ENCODE measurements around the gene RUNX3. TPM values are rescaled to one million over a fixed set of nuclear protein-coding genes. Genes with fewer than 3 reads are reported as not detected.

Gene RUNX3
- total and polyA plus RNA-seq, 4 donors = 0.43 to 1.1 (median 0.88) TPM

DNA sequence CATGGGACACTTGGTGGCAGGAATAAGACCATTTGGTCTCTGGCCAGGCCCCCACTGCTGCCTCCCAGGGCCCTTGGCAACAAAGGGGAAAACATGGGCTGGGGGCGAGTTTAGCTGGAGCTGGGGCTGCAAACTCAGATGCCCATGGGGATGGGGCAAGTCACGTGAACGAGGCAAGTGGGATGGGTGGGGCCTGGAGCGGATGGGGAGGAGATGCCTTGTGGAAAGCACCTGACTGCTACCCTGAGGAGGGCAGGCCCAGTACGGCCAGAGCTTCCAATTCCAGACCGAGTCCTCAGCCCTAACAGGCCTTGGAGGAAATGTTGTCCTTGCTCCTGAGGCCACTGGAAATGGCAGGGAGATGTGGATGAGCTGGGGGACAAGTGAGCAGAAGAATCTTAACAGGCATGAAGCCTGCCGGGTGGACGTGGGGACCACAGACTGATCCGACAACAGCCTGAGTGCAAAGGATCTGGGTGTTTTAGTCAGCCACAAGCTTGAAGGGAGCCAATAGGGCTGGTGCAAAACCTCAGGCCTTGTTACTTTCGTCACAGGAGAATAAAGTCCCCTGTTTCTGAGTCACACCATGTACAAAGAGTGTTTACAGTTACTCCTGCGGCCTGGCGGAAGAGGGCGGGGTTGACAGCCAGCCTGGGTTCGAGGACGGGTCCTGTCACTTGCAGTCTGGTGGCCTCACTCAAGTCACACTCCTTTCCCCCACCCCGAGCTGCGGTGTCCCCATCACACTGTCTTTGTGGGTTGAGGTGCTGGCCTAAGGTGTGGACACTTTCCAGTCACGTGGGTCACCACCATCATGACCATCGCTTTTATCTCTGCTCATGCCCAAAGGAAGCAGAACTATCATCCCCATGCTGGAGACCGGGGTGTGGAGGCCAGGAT is 19.1 kb downstream of the RUNX3 start:
- Histone ChIP-seq H3K4me1 (ENCODE audit: control insufficient read depth in 4 of 4, insufficient read depth in 4 of 4, low read length in 3 of 4) (no peaks in the 10 kb centered on the region), H3K36me3 (ENCODE audit: control insufficient read depth in 4 of 4, insufficient read depth in 3 of 4, low read depth in 1 of 4, low read length in 3 of 4) (no peaks in the 10 kb centered on the region), H3K27me3 (ENCODE audit: control insufficient read depth in 4 of 4, insufficient read depth in 4 of 4, low read length in 3 of 4) (no peaks in the 10 kb centered on the region), H3K4me3 (ENCODE audit: low read depth in 1 of 3, low read length in 3 of 3) (no peak overlapping the region), H3K9ac (ENCODE audit: low read depth in 1 of 2, low read length in 2 of 2) (no peak overlapping the region), H3K27ac (ENCODE audit: low read depth in 1 of 2, low read length in 2 of 2) (peak overlapping the region in 1 of 2 donors; percentile 10), H3K9me3 (ENCODE audit: control insufficient read depth in 4 of 4, low read length in 3 of 4) (no peaks in the 10 kb centered on the region)
- TF ChIP-seq, protein P1, sequence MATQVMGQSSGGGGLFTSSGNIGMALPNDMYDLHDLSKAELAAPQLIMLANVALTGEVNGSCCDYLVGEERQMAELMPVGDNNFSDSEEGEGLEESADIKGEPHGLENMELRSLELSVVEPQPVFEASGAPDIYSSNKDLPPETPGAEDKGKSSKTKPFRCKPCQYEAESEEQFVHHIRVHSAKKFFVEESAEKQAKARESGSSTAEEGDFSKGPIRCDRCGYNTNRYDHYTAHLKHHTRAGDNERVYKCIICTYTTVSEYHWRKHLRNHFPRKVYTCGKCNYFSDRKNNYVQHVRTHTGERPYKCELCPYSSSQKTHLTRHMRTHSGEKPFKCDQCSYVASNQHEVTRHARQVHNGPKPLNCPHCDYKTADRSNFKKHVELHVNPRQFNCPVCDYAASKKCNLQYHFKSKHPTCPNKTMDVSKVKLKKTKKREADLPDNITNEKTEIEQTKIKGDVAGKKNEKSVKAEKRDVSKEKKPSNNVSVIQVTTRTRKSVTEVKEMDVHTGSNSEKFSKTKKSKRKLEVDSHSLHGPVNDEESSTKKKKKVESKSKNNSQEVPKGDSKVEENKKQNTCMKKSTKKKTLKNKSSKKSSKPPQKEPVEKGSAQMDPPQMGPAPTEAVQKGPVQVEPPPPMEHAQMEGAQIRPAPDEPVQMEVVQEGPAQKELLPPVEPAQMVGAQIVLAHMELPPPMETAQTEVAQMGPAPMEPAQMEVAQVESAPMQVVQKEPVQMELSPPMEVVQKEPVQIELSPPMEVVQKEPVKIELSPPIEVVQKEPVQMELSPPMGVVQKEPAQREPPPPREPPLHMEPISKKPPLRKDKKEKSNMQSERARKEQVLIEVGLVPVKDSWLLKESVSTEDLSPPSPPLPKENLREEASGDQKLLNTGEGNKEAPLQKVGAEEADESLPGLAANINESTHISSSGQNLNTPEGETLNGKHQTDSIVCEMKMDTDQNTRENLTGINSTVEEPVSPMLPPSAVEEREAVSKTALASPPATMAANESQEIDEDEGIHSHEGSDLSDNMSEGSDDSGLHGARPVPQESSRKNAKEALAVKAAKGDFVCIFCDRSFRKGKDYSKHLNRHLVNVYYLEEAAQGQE (IDR thresholded peaks at IDR 0.05) = no peak
- no peak for TF ChIP-seq NR2F2 (IDR thresholded peaks at IDR 0.05)
- TF ChIP-seq RXRA (IDR thresholded peaks at IDR 0.05) = no peak
- TF ChIP-seq SP1 (IDR thresholded peaks at IDR 0.05) = peak; percentile 10
- no peak for DNase-seq (ENCODE audit: low spot score)
- 84% methylated on average over 20 of the region's 20 CpGs for WGBS

DNA sequence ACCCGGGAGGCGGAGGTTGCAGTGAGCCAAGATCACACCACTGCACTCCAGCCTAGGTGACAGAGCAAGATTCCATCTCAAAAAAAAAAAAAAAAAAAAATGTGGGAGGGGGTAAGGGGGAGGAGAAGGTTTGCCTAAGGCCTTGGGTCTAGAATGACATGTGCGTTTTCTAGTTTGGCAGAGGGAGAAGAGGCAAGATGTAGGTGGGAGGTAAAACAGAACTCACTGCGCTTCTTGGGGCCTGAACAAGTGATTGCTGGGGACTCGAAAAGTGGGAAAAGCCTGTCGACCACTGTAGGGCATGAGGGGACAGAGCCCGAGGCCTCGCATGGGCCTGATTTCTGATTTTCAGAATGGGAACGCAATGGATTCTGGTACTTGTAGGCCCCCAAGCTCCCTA is 19.9 kb downstream of the RUNX3 start:
- TF ChIP-seq HNF4A (conservative IDR thresholded peaks at IDR 0.05) (no peak), FOXA2 (IDR thresholded peaks at IDR 0.05) (no peak), SP1 (IDR thresholded peaks at IDR 0.05) (no peak), EGR1 (IDR thresholded peaks at IDR 0.05; ENCODE audit: low read depth in 2 of 2) (no peak), RAD21 (IDR thresholded peaks at IDR 0.05) (no peak)
- H3K27me3 ChIP-seq (ENCODE audit: control insufficient read depth in 4 of 4, insufficient read depth in 4 of 4, low read length in 3 of 4) = no peaks in the 10 kb centered on the region
- H3K9me3 ChIP-seq (ENCODE audit: control insufficient read depth in 4 of 4, low read length in 3 of 4) = no peaks in the 10 kb centered on the region
- DNase-seq (ENCODE audit: low spot score) = no peak
- H3K36me3 ChIP-seq (ENCODE audit: control insufficient read depth in 4 of 4, insufficient read depth in 3 of 4, low read depth in 1 of 4, low read length in 3 of 4) = no peaks in the 10 kb centered on the region
- H3K27ac ChIP-seq (ENCODE audit: low read depth in 1 of 2, low read length in 2 of 2) = no peak overlapping the region
- no peaks in the 10 kb centered on the region for H3K4me1 ChIP-seq (ENCODE audit: control insufficient read depth in 4 of 4, insufficient read depth in 4 of 4, low read length in 3 of 4)
- no peak overlapping the region for H3K9ac ChIP-seq (ENCODE audit: low read depth in 1 of 2, low read length in 2 of 2)
- WGBS = 96% methylated on average over 9 of the region's 9 CpGs
- H3K4me3 ChIP-seq (ENCODE audit: low read depth in 1 of 3, low read length in 3 of 3) = no peak overlapping the region

DNA sequence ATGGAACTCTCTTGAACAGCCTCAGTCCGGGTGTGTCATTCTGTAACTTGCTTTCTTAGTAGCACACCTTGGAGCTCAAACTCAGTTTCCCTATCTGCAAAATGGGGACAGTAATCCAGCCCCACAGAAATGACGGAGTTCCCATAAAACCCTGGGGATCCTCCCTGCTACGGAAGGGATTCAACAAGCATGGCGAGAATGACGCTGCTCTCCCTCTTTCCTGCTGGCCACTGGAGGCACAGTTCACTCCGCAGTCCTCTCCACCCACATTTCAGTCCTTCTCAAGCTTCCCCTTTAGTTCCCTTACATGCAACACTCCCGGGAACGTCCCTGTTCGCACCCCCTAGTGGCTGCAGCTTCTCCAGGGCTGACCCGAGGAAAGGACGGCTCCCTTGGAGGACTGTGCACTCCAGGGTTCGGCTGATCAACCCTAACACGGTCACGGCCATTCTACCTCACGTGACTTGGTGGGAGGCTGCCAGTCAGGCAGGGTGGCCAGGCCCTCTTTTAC is 20.6 kb downstream of the RUNX3 start:
- no peaks in the 10 kb centered on the region for H3K9me3 ChIP-seq (ENCODE audit: control insufficient read depth in 4 of 4, low read length in 3 of 4)
- no peaks in the 10 kb centered on the region for H3K36me3 ChIP-seq (ENCODE audit: control insufficient read depth in 4 of 4, insufficient read depth in 3 of 4, low read depth in 1 of 4, low read length in 3 of 4)
- 35% methylated on average over 15 of the region's 15 CpGs for WGBS
- H3K27me3 ChIP-seq (ENCODE audit: control insufficient read depth in 4 of 4, insufficient read depth in 4 of 4, low read length in 3 of 4) = no peaks in the 10 kb centered on the region
- no peak for TF ChIP-seq FOXA2 (IDR thresholded peaks at IDR 0.05)
- TF ChIP-seq, protein P2, sequence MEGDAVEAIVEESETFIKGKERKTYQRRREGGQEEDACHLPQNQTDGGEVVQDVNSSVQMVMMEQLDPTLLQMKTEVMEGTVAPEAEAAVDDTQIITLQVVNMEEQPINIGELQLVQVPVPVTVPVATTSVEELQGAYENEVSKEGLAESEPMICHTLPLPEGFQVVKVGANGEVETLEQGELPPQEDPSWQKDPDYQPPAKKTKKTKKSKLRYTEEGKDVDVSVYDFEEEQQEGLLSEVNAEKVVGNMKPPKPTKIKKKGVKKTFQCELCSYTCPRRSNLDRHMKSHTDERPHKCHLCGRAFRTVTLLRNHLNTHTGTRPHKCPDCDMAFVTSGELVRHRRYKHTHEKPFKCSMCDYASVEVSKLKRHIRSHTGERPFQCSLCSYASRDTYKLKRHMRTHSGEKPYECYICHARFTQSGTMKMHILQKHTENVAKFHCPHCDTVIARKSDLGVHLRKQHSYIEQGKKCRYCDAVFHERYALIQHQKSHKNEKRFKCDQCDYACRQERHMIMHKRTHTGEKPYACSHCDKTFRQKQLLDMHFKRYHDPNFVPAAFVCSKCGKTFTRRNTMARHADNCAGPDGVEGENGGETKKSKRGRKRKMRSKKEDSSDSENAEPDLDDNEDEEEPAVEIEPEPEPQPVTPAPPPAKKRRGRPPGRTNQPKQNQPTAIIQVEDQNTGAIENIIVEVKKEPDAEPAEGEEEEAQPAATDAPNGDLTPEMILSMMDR (IDR thresholded peaks at IDR 0.05; ENCODE audit: low read depth, low read length, missing input control) = peak; percentile 41
- peak in 1 of 2 donors; percentile 76 for TF ChIP-seq RAD21 (IDR thresholded peaks at IDR 0.05)
- no peak overlapping the region for H3K27ac ChIP-seq (ENCODE audit: low read depth in 1 of 2, low read length in 2 of 2)
- H3K9ac ChIP-seq (ENCODE audit: low read depth in 1 of 2, low read length in 2 of 2) = no peak overlapping the region
- no peak overlapping the region for H3K4me3 ChIP-seq (ENCODE audit: low read depth in 1 of 3, low read length in 3 of 3)
- H3K4me1 ChIP-seq (ENCODE audit: control insufficient read depth in 4 of 4, insufficient read depth in 4 of 4, low read length in 3 of 4) = no peaks in the 10 kb centered on the region
- no peak for DNase-seq (ENCODE audit: low spot score)
